GM12872 (cell line): Measurements from ENCODE around the gene CORO1C.
A peak's percentile ranks its signal among the peaks of the same experiment; 100 is the strongest.

Source experiments
- CTCF ChIP-seq: IDR thresholded peaks from 3 replicates; pipeline ENCODE4 v1.5.1; 2011; ENCODE audit warnings: low read depth, mild to moderate bottlenecking, low read length, moderate library complexity; ENCODE audit not compliant: insufficient read depth

Gene CORO1C

GRCh38 chr12:108731105-108731865, at the start of gene CORO1C:
CORO1C (minus strand) TSS chr12:108731518; CDS start chr12:108701318, 30,200 bp downstream.
- TF ChIP-seq CTCF, result peak; percentile 82

DNA sequence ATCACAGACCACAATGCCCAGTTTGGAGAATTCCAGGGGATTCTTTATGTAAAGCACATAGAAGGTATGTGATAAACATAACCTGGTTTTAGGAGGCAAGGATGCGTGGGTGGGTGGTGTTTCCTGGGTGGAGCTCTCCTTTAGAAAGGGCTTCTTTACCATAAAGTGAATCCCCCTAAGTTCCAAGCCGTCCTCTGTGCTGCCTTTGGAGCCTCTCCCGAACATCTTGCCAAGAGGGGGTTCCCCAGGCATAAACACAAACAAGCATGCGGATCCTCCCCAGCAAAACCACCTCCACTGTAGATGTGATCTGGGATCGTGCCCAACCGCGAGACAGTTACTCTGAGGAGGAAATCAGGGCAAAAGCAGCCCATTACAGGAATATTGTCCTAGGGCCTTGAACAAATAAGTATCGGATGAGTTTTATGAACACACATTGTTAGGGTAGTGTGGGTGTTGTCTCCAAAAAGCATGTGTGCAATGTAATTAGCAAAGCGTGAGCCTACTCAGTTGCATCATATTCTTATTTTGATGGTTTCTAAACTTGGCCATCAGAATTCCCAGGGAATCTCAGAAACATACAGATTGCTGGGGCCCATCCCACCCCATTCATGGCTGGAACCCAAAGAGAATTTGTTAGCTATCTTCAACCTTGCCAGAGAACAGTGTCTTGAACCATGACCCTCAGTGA, 48.8 kb upstream of the CORO1C start:
- TF ChIP-seq CTCF, result no peak

DNA sequence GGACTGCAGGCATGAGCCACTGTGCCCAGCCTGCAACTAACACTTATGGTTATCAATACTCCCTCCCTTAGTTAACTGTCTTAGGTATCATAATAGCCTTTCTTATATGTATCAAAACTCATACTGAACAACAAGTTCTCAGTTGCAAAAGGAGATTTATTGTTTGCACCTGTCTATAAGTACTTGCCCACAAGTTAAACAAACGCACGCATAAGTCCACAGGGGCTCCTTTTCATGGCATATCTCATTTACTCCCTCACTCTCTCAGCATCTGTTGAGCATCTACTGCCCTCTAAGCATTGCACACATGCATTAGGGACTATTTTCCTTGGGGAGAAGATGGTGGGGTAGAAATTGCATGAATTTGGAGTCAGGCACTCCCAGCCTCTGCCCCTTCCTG, 46.7 kb upstream of the CORO1C start:
- TF ChIP-seq CTCF, result no peak

DNA sequence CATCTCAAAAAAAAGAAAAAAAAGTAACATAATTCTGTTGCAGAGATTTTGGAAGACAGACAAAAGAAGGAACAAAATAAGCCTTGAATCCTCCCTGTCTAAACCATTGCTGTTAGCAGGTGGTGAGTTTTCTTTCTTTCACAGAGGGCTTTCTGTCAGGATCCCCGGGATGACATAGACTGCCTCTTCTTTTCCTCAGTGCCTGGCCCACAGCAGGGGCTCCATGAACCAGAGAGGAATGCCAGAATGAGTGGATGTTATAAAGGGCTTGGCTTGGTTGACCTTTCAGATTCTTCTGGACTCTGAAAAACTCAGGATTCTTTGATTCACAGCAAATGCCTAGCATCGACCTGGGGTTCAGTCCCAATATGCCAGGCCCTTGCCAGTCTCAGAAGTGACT, 45.8 kb upstream of the CORO1C start:
- no peak for TF ChIP-seq CTCF

DNA sequence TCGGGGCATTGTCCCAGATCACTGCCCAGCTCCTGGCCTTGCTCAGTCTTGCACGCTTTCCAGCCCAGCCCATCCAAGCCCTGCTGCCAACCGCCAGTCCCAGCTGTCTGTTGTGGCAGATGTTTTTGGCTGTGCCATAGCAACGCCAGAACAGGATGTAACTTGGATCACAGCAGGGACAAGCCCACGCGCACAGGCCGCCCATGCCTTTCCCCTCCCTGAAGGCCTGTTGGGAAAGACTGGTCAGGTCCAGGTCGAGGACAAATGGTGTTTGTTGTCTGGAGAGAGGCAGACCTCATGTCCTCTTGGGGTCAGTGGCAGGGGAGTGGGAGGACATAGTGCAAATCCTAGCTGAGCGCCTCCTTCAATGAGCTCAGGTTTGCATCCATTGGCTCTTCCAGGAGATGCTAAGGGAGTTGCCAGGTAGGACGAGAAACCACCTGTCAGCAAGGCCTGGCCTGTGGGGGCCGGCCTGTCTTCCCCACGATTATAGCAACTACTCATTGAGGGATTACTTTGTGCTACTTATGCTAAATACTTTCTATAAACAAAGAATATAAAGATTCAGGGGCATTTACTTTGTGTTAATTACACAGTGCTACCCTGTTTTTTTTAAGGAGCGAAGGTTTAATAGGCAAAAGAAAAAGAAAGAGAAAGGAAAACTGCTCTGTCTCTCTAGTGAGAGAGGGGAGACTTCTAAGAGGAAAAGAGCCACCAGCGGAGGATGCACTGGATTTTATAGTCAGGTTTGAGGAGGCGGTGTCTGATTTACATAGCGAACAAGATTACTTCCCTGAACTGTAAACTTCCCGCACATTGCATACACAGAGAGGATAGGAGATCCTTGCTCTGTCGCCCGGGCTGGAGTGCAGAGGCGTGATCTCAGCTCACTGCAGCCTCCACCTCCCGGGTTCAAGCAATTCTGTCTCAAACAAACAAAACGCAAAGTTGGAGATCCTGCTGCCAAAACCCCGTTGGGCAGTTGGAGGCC, 42.8 kb upstream of the CORO1C start:
- no peak for TF ChIP-seq CTCF

GRCh38 chr12:108772891-108773797, 41.8 kb upstream of the CORO1C start:
- no peak for TF ChIP-seq CTCF
